PFSK-1 (cell line): Measurements from ENCODE around the gene IRF2. TPM values are rescaled to one million over a fixed set of nuclear protein-coding genes. Genes with fewer than 3 reads are reported as not detected.

ENCODE experiments used
- FOXP2 ChIP-seq: optimal IDR thresholded peaks from 2 replicates; pipeline ENCODE3; 2011; ENCODE audit warnings: borderline replicate concordance, control low read depth, inconsistent platforms; ENCODE audit not compliant: insufficient read depth; ENCODE audit errors: extremely low read length, extremely low read depth
- POLR2AphosphoS5 ChIP-seq: IDR thresholded peaks from 2 replicates; pipeline ENCODE4 v1.6.1; 2012; ENCODE audit warnings: low read depth, mild to moderate bottlenecking, control low read depth, low read length, moderate library complexity
- REST ChIP-seq, 2 experiments: IDR thresholded peaks; 2 replicates each; pipeline versions ENCODE4 v1.6.1 to v1.8.0; 2011 to 2012; ENCODE audit warnings: low read depth in 2 of 2, low read length in 2 of 2, control low read depth in 1 of 2, inconsistent platforms in 1 of 2, mild to moderate bottlenecking in 1 of 2, moderate library complexity in 1 of 2; ENCODE audit not compliant: insufficient read depth in 1 of 2
- SIN3A ChIP-seq: IDR thresholded peaks from 2 replicates; pipeline ENCODE4 v1.6.1; 2012; ENCODE audit warnings: mild to moderate bottlenecking, low read length, moderate library complexity, borderline replicate concordance; ENCODE audit not compliant: insufficient read depth
- TAF1 ChIP-seq: IDR thresholded peaks from 2 replicates; pipeline ENCODE4 v1.6.1; 2012; ENCODE audit warnings: low read length, control low read depth, borderline replicate concordance; ENCODE audit not compliant: insufficient read depth
- polyA plus RNA-seq: library from polyadenylated mRNA; unstranded; fragments of >200 nt; gene quantifications from one replicate; pipeline ENCODE4 v1.2.1, GENCODE V29; 2012; ENCODE audit warnings: low read depth, missing spikeins; ENCODE audit not compliant: insufficient read length

Gene IRF2
- 19.0 TPM for polyA plus RNA-seq

- TF ChIP-seq REST (IDR thresholded peaks at IDR 0.05; ENCODE audit: insufficient read depth in 1 of 2, low read depth in 2 of 2, low read length in 2 of 2) (0 out of 4 replicates have a peak, but pooled peaks of 1 of the 2 experiments have one; percentile 25), TAF1 (peak; percentile 70; the same call in 1 of the 2 replicates), FOXP2 (peak; percentile 72), POLR2AphosphoS5 (peak; percentile 75), SIN3A (peak; percentile 21; the same call in 1 of the 2 replicates)
Observed at GRCh38 chr4:184474263-184475095, at the start of gene IRF2. TSS of gene IRF2 (minus strand) at chr4:184474550. CDS start at chr4:184429064, 45,486 bp downstream.

GRCh38 chr4:184515606-184516005 is 41.3 kb upstream of the IRF2 start:
- TF ChIP-seq REST (IDR thresholded peaks at IDR 0.05; ENCODE audit: insufficient read depth in 1 of 2, low read depth in 2 of 2, low read length in 2 of 2) (no peak), POLR2AphosphoS5 (no peak), FOXP2 (no peak), TAF1 (no peak), SIN3A (no peak)

DNA sequence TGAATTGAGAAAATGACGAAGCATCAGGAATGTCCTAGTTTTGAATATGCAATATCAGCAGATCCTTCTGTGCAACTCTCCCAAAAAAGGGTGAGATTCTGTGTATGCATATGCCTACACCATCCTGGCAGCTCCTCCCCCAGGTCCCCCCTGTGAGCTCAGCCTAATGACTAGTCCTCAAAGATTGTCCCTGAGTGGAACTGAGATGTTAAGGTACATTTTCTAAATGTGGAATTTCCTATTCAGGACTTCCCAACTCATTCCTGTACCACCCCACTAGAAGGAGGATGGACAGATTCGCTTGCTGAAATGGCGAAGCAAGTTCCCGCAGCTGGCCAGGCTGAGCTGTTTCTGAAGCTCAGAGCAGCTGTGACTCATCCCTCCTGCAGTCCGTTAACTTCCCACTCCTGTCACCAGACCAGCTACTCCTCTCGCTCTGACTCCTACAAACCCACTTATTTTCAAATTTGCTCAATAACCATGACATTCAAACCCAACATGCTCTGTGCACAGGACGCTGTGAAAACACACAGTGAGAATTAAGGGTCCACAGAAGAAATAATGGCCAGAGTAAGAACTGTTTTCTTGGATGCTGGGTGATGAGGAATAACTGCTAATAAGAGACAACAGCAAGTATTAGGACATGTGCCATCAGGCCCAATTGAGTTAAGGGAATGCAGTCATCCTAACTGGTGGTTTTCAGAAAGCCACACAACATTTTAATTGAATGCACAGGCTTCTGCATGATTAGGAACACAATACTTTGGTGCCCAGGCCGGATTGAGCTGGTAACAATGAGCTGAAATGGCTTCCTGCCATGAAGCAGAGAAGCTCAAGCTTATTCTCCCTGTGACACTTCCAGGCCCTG is 40.0 kb upstream of the IRF2 start:
- TF ChIP-seq REST (IDR thresholded peaks at IDR 0.05; ENCODE audit: insufficient read depth in 1 of 2, low read depth in 2 of 2, low read length in 2 of 2) (peak in 1 of 2 experiments; percentile 47; a peak in 2 of 4 replicates), SIN3A (no peak)

- TF ChIP-seq FOXP2 (no peak), POLR2AphosphoS5 (no peak), REST (IDR thresholded peaks at IDR 0.05; ENCODE audit: insufficient read depth in 1 of 2, low read depth in 2 of 2, low read length in 2 of 2) (no peak), SIN3A (no peak), TAF1 (no peak)
Observed at GRCh38 chr4:184513802-184514120, 39.4 kb upstream of the IRF2 start.
